Measurements from ENCODE around the gene POLN. TPM values are rescaled to one million over a fixed set of nuclear protein-coding genes. Genes with fewer than 3 reads are reported as not detected.

Gene POLN
- total RNA-seq, 1 experiment from 2014 or later = 0.26 TPM

DNA sequence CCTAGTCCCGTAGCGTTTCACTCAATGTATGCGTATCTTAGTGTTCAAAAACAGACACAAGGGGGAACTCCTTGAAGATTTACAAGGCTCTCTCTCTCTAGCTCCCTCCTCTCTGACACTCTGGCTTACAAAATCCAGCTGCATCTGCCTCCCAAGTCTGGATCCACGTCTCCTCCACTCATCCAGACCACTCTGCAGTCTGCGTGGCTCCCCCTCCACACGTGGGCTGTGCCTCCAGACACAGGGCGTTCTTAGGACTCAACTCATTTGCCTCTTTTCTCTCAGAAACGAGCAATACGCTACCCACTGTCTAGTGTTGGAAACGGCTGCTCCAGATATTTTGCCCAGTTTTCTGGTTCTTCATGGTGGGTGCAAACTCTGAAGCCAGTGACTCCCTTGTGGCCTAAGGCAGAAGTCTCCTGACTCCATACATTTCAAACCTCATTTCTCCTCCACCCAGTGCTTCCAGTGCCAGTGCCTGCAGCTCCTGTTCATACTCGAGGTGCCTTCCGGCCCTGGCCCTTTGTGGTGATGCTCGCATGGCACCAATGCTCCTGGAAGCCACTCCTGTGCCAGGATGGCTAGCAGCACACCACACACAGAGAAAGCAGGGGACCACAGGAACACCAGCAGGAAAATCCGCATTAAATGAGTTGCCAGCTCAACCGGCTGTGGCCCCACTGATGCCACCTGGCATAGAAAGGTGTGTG, 158.7 kb downstream of the POLN start:
- Histone ChIP-seq H3K36me3 (ENCODE audit: low read depth, low read length) (no peaks in the 10 kb centered on the region), H3K4me1 (ENCODE audit: insufficient read depth, low read length) (peaks cover 4% of the 10 kb centered on the region), H3K79me2 (ENCODE audit: low read length) (no peaks in the 10 kb centered on the region), H3K27ac (ENCODE audit: low read length) (no peak overlapping the region), H3K9me3 (ENCODE audit: low read length) (no peaks in the 10 kb centered on the region), H3K9me2 (replicated peaks; ENCODE audit: low read length) (no peaks in the 10 kb centered on the region), H3K9ac (ENCODE audit: low read length) (no peak overlapping the region), H2AFZ (ENCODE audit: low read length) (no peak overlapping the region), H3K4me3 (ENCODE audit: low read length) (no peak overlapping the region), H3F3A (ENCODE audit: low read length, unreplicated experiment) (no peaks in the 10 kb centered on the region), H4K20me1 (ENCODE audit: low read length) (no peaks in the 10 kb centered on the region), H3K27me3 (ENCODE audit: low read length) (no peaks in the 10 kb centered on the region), H3K4me2 (ENCODE audit: low read length) (no peak overlapping the region)
- no TSS peak for BruUV-seq (replicated peaks)
- CTCF ChIA-PET = no interaction called here
- ATAC-seq (no peak), DNase-seq (no peak)
- POLR2A ChIA-PET (ENCODE audit: unreplicated experiment) = no interaction called here
- TF ChIP-seq, protein P1, sequence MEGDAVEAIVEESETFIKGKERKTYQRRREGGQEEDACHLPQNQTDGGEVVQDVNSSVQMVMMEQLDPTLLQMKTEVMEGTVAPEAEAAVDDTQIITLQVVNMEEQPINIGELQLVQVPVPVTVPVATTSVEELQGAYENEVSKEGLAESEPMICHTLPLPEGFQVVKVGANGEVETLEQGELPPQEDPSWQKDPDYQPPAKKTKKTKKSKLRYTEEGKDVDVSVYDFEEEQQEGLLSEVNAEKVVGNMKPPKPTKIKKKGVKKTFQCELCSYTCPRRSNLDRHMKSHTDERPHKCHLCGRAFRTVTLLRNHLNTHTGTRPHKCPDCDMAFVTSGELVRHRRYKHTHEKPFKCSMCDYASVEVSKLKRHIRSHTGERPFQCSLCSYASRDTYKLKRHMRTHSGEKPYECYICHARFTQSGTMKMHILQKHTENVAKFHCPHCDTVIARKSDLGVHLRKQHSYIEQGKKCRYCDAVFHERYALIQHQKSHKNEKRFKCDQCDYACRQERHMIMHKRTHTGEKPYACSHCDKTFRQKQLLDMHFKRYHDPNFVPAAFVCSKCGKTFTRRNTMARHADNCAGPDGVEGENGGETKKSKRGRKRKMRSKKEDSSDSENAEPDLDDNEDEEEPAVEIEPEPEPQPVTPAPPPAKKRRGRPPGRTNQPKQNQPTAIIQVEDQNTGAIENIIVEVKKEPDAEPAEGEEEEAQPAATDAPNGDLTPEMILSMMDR (conservative IDR thresholded peaks at IDR 0.05; ENCODE audit: low read depth, low read length) = no peak
- TF ChIP-seq EZH2phosphoT487 (IDR thresholded peaks at IDR 0.05; ENCODE audit: borderline replicate concordance, low read length) (no peak), EZH2 (IDR thresholded peaks at IDR 0.05; ENCODE audit: low read length, unreplicated experiment) (no peak)
- intact Hi-C loops (cut with micrococcal nuclease) = no loop called here

DNA sequence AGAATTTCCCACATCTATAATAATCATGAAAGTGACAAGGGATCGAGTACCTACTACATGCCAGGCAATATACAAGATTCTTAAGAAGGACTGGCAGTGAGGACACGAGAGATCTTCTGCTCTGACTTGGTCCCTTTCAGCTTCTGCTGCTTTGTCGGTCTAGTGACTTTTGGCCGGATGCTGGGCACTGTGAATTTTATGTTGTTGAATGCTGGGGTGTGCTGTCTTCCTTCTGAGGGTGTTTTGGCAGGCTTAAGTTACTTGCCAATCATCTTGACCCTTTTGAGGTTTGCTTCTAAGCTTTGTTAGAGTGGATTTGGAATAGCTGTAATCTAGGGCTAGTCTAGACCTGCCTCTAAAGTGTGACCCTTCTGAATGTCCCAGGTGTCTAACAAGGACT, 159.3 kb downstream of the POLN start:
- ChIA-PET POLR2A (ENCODE audit: unreplicated experiment) (no interaction called here), CTCF (no interaction called here)
- DNase-seq (no peak), ATAC-seq (no peak)
- Histone ChIP-seq H3F3A (ENCODE audit: low read length, unreplicated experiment) (no peaks in the 10 kb centered on the region), H3K27ac (ENCODE audit: low read length) (no peak overlapping the region), H3K4me3 (ENCODE audit: low read length) (no peak overlapping the region), H4K20me1 (ENCODE audit: low read length) (no peaks in the 10 kb centered on the region), H3K9ac (ENCODE audit: low read length) (no peak overlapping the region), H3K79me2 (ENCODE audit: low read length) (no peaks in the 10 kb centered on the region), H2AFZ (ENCODE audit: low read length) (no peak overlapping the region), H3K4me2 (ENCODE audit: low read length) (no peak overlapping the region), H3K9me3 (ENCODE audit: low read length) (no peaks in the 10 kb centered on the region), H3K36me3 (ENCODE audit: low read depth, low read length) (no peaks in the 10 kb centered on the region), H3K9me2 (replicated peaks; ENCODE audit: low read length) (no peaks in the 10 kb centered on the region), H3K27me3 (ENCODE audit: low read length) (no peaks in the 10 kb centered on the region), H3K4me1 (ENCODE audit: insufficient read depth, low read length) (peaks cover 4% of the 10 kb centered on the region)
- BruUV-seq (replicated peaks) = no TSS peak
- intact Hi-C loops (cut with micrococcal nuclease) = no loop called here
- TF ChIP-seq EZH2 (IDR thresholded peaks at IDR 0.05; ENCODE audit: low read length, unreplicated experiment) (no peak), EZH2phosphoT487 (IDR thresholded peaks at IDR 0.05; ENCODE audit: borderline replicate concordance, low read length) (no peak)
- TF ChIP-seq, protein P1 (conservative IDR thresholded peaks at IDR 0.05; ENCODE audit: low read depth, low read length) = no peak

DNA sequence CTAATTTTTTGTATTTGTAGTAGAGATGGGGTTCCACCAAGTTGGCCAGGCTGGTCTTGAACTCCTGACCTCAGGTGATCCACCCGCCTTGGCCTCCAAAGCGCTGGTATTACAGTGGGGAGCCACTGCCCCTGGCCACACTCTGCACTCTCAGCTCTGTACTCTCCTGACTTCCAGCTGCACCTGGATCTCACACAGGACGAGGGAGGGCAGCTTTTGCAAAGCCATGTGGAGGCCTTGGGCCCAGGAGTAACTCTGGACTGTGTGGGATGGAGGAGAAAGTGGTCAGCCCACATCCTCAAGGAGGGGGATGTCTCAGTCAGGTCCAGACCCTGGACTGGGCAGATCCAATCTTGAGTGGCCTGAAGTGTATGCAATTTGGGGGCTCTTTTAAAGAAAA, 159.8 kb downstream of the POLN start:
- Histone ChIP-seq H3K27ac (ENCODE audit: low read length) (no peak overlapping the region), H3K4me2 (ENCODE audit: low read length) (no peak overlapping the region), H3K9me3 (ENCODE audit: low read length) (no peaks in the 10 kb centered on the region), H3K27me3 (ENCODE audit: low read length) (no peaks in the 10 kb centered on the region), H3K36me3 (ENCODE audit: low read depth, low read length) (no peaks in the 10 kb centered on the region), H4K20me1 (ENCODE audit: low read length) (no peaks in the 10 kb centered on the region), H3K79me2 (ENCODE audit: low read length) (no peaks in the 10 kb centered on the region), H3K9ac (ENCODE audit: low read length) (no peak overlapping the region), H2AFZ (ENCODE audit: low read length) (no peak overlapping the region), H3K4me1 (ENCODE audit: insufficient read depth, low read length) (peaks cover 4% of the 10 kb centered on the region), H3K4me3 (ENCODE audit: low read length) (no peak overlapping the region), H3F3A (ENCODE audit: low read length, unreplicated experiment) (no peaks in the 10 kb centered on the region), H3K9me2 (replicated peaks; ENCODE audit: low read length) (no peaks in the 10 kb centered on the region)
- no TSS peak for BruUV-seq (replicated peaks)
- ATAC-seq (no peak), DNase-seq (no peak)
- CTCF ChIA-PET = no interaction called here
- POLR2A ChIA-PET (ENCODE audit: unreplicated experiment) = no interaction called here
- intact Hi-C loops (cut with micrococcal nuclease) = no loop called here
- TF ChIP-seq EZH2phosphoT487 (IDR thresholded peaks at IDR 0.05; ENCODE audit: borderline replicate concordance, low read length) = no peak
- TF ChIP-seq, protein P1 (conservative IDR thresholded peaks at IDR 0.05; ENCODE audit: low read depth, low read length) = no peak
- TF ChIP-seq EZH2 (IDR thresholded peaks at IDR 0.05; ENCODE audit: low read length, unreplicated experiment) = no peak

Data from PC-3 (cell line).